H1 (cell line): Measurements from ENCODE around the gene NELFE. TPM values are rescaled to one million over a fixed set of nuclear protein-coding genes. Genes with fewer than 3 reads are reported as not detected.

Source experiments
- CTCF ChIA-PET: fragments of 300-600 bp; sonication (Branson Sonifier 250); formaldehyde crosslinking; loops from one replicate; lab custom pipeline; 2021; ENCODE audit not compliant: partially characterized antibody; lab: Charles Lee
- POLR2A ChIA-PET: fragments of 300-600 bp; sonication (Branson Sonifier 250); formaldehyde crosslinking; loops from one replicate; lab custom pipeline; 2021; ENCODE audit warnings: inconsistent platforms; ENCODE audit not compliant: partially characterized antibody; lab: Charles Lee
- DNase-seq, 2 experiments: peaks; one replicate each; pipeline versions ENCODE4 v3.0.0 to v3.0.0-alpha.2; 2010 to 2022; ENCODE audit warnings: low spot score in 2 of 2, low read depth in 1 of 2, mixed read lengths in 1 of 2
- FAIRE-seq: peaks from 2 replicates; lab custom pipeline; 2011; peaks lifted over from hg19 to GRCh38; lab: Jason Lieb, UNC
- H2AFZ ChIP-seq: 2 replicates; pipeline ENCODE4 v1.8.1; 2012; ENCODE audit warnings: low read length, inconsistent platforms
- H2AK5ac ChIP-seq: 2 replicates; pipeline ENCODE4 v1.6.1; 2013; ENCODE audit warnings: low read depth, low read length
- H2BK120ac ChIP-seq: replicated peaks from 2 replicates; pipeline ENCODE3; 2013; ENCODE audit warnings: low read depth, low read length, inconsistent platforms
- H2BK12ac ChIP-seq: 2 replicates; pipeline ENCODE4 v1.6.1; 2013; ENCODE audit warnings: low read depth, low read length
- H2BK15ac ChIP-seq: 2 replicates; pipeline ENCODE4 v1.6.1; 2013; ENCODE audit warnings: low read length
- H2BK20ac ChIP-seq: 2 replicates; pipeline ENCODE4 v1.6.1; 2013; ENCODE audit warnings: low read length
- H2BK5ac ChIP-seq: 2 replicates; pipeline ENCODE4 v1.6.1; 2013; ENCODE audit warnings: low read depth, low read length
- H3K14ac ChIP-seq: 2 replicates; pipeline ENCODE4 v1.6.1; 2013; ENCODE audit warnings: inconsistent platforms; ENCODE audit not compliant: insufficient read length
- H3K18ac ChIP-seq: 2 replicates; pipeline ENCODE4 v1.6.1; 2013; ENCODE audit warnings: low read length; ENCODE audit errors: extremely low read depth
- H3K23ac ChIP-seq: 2 replicates; pipeline ENCODE4 v1.6.1; 2013; ENCODE audit warnings: inconsistent platforms; ENCODE audit not compliant: insufficient read length
- H3K23me2 ChIP-seq: 2 replicates; pipeline ENCODE4 v1.6.1; 2013; ENCODE audit warnings: low read depth, low read length
- H3K27ac ChIP-seq: 2 replicates; pipeline ENCODE4 v1.6.1; 2011; ENCODE audit warnings: low read depth, low read length, inconsistent platforms
- H3K27me3 ChIP-seq, 4 experiments: replicated peaks in 1 of 4; 1 replicate in 1 of 4; 2 replicates in 3 of 4; pipeline versions ENCODE4 v1.6.1 to v1.8.1; 2011 to 2013; ENCODE audit warnings: low read length in 3 of 4, mild to moderate bottlenecking in 3 of 4, inconsistent platforms in 2 of 4, mixed read lengths in 2 of 4, moderate library complexity in 1 of 4; ENCODE audit not compliant: control insufficient read depth in 3 of 4, insufficient read depth in 3 of 4; ENCODE audit errors: extremely low read depth in 1 of 4
- H3K36me3 ChIP-seq, 4 experiments: 2 replicates each; pipeline versions ENCODE4 v1.6.1 to v1.8.1; 2011 to 2013; ENCODE audit warnings: mild to moderate bottlenecking in 4 of 4, low read length in 3 of 4, moderate library complexity in 2 of 4, control low read depth in 1 of 4, inconsistent platforms in 1 of 4; ENCODE audit not compliant: insufficient read depth in 4 of 4, control insufficient read depth in 2 of 4
- H3K4ac ChIP-seq: replicated peaks from 2 replicates; pipeline ENCODE3; 2013; ENCODE audit warnings: low read length, low read depth, mixed read lengths, inconsistent platforms; ENCODE audit not compliant: insufficient read length
- H3K4me1 ChIP-seq, 4 experiments: replicated peaks in 1 of 4; 1 replicate in 1 of 4; 2 replicates in 3 of 4; pipeline versions ENCODE4 v1.6.1 to v1.8.1; 2011 to 2013; ENCODE audit warnings: low read length in 3 of 4, inconsistent platforms in 2 of 4, mixed read lengths in 1 of 4; ENCODE audit not compliant: insufficient read depth in 4 of 4, control insufficient read depth in 3 of 4
- H3K4me2 ChIP-seq, 2 experiments: 2 replicates each; pipeline versions ENCODE4 v1.6.1 to v1.8.1; 2011 to 2013; ENCODE audit warnings: low read depth in 2 of 2, low read length in 2 of 2, control low read depth in 1 of 2, inconsistent platforms in 1 of 2, mild to moderate bottlenecking in 1 of 2; ENCODE audit not compliant: insufficient read depth in 1 of 2
- H3K4me3 ChIP-seq, 4 experiments: fragments of 200-600, 300-600 bp in 1 of 4; sonication (generic), shearing (Covaris generic), sonication (Bioruptor Twin) in 1 of 4; 2 replicates each; pipeline versions ENCODE4 v1.5.1 to v1.8.1; 2011 to 2016; ENCODE audit warnings: low read length in 4 of 4, low read depth in 3 of 4, control low read depth in 2 of 4, inconsistent platforms in 2 of 4, mild to moderate bottlenecking in 2 of 4, mixed read lengths in 1 of 4, moderate library complexity in 1 of 4; ENCODE audit not compliant: insufficient read depth in 2 of 4; ENCODE audit errors: extremely low read depth in 1 of 4
- H3K56ac ChIP-seq: replicated peaks from 2 replicates; pipeline ENCODE3; 2013; ENCODE audit warnings: low read depth, mild to moderate bottlenecking, mixed read lengths, low read length, inconsistent platforms; ENCODE audit not compliant: insufficient read length
- H3K79me1 ChIP-seq: 2 replicates; pipeline ENCODE4 v1.6.1; 2013; ENCODE audit warnings: low read depth, low read length, control low read depth
- H3K79me2 ChIP-seq, 2 experiments: 2 replicates each; pipeline versions ENCODE4 v1.6.1 to v1.8.1; 2012 to 2013; ENCODE audit warnings: low read length in 2 of 2, mild to moderate bottlenecking in 2 of 2, inconsistent platforms in 1 of 2; ENCODE audit not compliant: insufficient read depth in 2 of 2, control insufficient read depth in 1 of 2
- H3K9ac ChIP-seq, 4 experiments: replicated peaks in 1 of 4; 1 replicate in 1 of 4; 2 replicates in 3 of 4; pipeline versions ENCODE4 v1.6.1 to v1.8.1; 2011 to 2013; ENCODE audit warnings: low read depth in 3 of 4, low read length in 3 of 4, control low read depth in 2 of 4, mild to moderate bottlenecking in 2 of 4, moderate library complexity in 2 of 4, inconsistent platforms in 1 of 4; ENCODE audit errors: extremely low read depth in 1 of 4
- H3K9me3 ChIP-seq, 2 experiments: 2 replicates each; pipeline versions ENCODE4 v1.6.1 to v1.8.1; 2012 to 2013; ENCODE audit warnings: mild to moderate bottlenecking in 2 of 2, moderate library complexity in 2 of 2, control low read depth in 1 of 2, inconsistent platforms in 1 of 2, low read depth in 1 of 2, low read length in 1 of 2, mixed read lengths in 1 of 2; ENCODE audit not compliant: insufficient read depth in 2 of 2
- H4K20me1 ChIP-seq, 2 experiments: replicated peaks in 1 of 2; 2 replicates each; pipeline versions ENCODE3 to v1.8.1; 2011 to 2013; ENCODE audit warnings: inconsistent platforms in 2 of 2, low read length in 2 of 2, mild to moderate bottlenecking in 1 of 2; ENCODE audit not compliant: insufficient read depth in 2 of 2, control insufficient read depth in 1 of 2
- H4K5ac ChIP-seq: 2 replicates; pipeline ENCODE4 v1.6.1; 2013; ENCODE audit warnings: low read length, low read depth, mixed read lengths, inconsistent platforms; ENCODE audit not compliant: insufficient read length
- H4K8ac ChIP-seq: 2 replicates; pipeline ENCODE4 v1.8.0; 2013; ENCODE audit warnings: mild to moderate bottlenecking, moderate library complexity, low read length, inconsistent platforms; ENCODE audit not compliant: insufficient read depth; ENCODE audit errors: extremely low read depth
- H4K91ac ChIP-seq: replicated peaks from 2 replicates; pipeline ENCODE3; 2013; ENCODE audit warnings: low read length, mixed read lengths, inconsistent platforms; ENCODE audit not compliant: insufficient read length
- ATF2 ChIP-seq: IDR thresholded peaks from 2 replicates; pipeline ENCODE4 v1.6.1; 2012; ENCODE audit warnings: low read length, inconsistent platforms
- BCL11A ChIP-seq, 2 experiments: IDR thresholded peaks; one replicate each; pipeline ENCODE4 v1.6.1; 2011; ENCODE audit warnings: low read depth in 2 of 2, low read length in 2 of 2, mild to moderate bottlenecking in 2 of 2
- CBX5 ChIP-seq: fragments of 300-800, 300-1000 bp; sonication (generic); IDR thresholded peaks from 2 replicates; pipeline ENCODE4 v1.7.1; 2016; ENCODE audit warnings: antibody characterized with exemption, low read length, low read depth
- POLR2AphosphoS5 ChIP-seq: IDR thresholded peaks from 2 replicates; pipeline ENCODE4 v1.6.1; 2011; ENCODE audit warnings: low read depth, low read length
- RAD21 ChIP-seq, 2 experiments: IDR thresholded peaks in 1 of 2; conservative IDR thresholded peaks in 1 of 2; 2 replicates each; pipeline ENCODE4 v1.6.1; 2011; ENCODE audit warnings: low read depth in 2 of 2, low read length in 2 of 2, improper control_type of control experiment in 1 of 2, inconsistent platforms in 1 of 2, mild to moderate bottlenecking in 1 of 2, moderate library complexity in 1 of 2
- WGBS, 2 experiments: shearing (Covaris generic) in 1 of 2; methylation state at CpG; one replicate each; pipeline versions ENCODE4 v1.1.6 to v1.1.7; 2013 to 2015; ENCODE audit warnings: low lambda C conversion rate in 2 of 2, mixed read lengths in 2 of 2, inconsistent platforms in 1 of 2, low coverage in 1 of 2, missing lambda C conversion rate in 1 of 2; ENCODE audit not compliant: insufficient replicate concordance in 2 of 2, insufficient coverage in 1 of 2, insufficient read length in 1 of 2; ENCODE audit errors: extremely low coverage in 1 of 2, missing lambda C conversion rate in 1 of 2; 5-methylcytosine and 5-hydroxymethylcytosine counted together
- polyA plus RNA-seq, 7 experiments: library from polyadenylated mRNA; depleted of rRNA in 3 of 7; stranded (reverse) in 5 of 7; unstranded in 2 of 7; fragments of >200 nt in 5 of 7; fragments of 200-250 nt in 2 of 7; gene quantifications; 1 replicate in 5 of 7; 2 replicates in 1 of 7; 4 replicates in 1 of 7; pipeline versions ENCODE4 v1.2.1 to v1.2.3, GENCODE V29; 2011 to 2013; ENCODE audit warnings: missing spikeins in 2 of 7, mixed read lengths in 2 of 7
- total RNA-seq: library from RNA; stranded (reverse); fragmentation: NEBNext Ultra II Directional; extraction: Animal tissue kit (Norgen Biotek cat#: 25700); gene quantifications from 2 replicates; pipeline ENCODE4 v1.2.1, GENCODE V29; 2021
- TF ChIP-seq, protein P1 (sequence below): IDR thresholded peaks from 2 replicates; pipeline ENCODE4 v1.6.1; 2011; ENCODE audit warnings: low read length, improper control_type of control experiment

NELFE gene
- total and polyA plus RNA-seq, 2 of the 8 experiments (the other 6 are each of a cell fraction or from before 2014, with no cell fraction given) = 49.2 to 71.5 TPM

- H3K4me1 ChIP-seq = peaks cover 0 to 2% (median 0%) of the 10 kb centered on the region in 4 experiments; a peak in 1 of 7 replicates
- H3K79me2 ChIP-seq = no peaks in the 10 kb centered on the region
- no peak overlapping the region for H2AK5ac ChIP-seq
- H3K23ac ChIP-seq = no peak overlapping the region
- no peak overlapping the region for H4K8ac ChIP-seq
- no peak overlapping the region for H3K56ac ChIP-seq
- no peak overlapping the region for H2BK120ac ChIP-seq
- TF ChIP-seq CBX5 = no peak
- TF ChIP-seq POLR2AphosphoS5 = 0 out of 2 replicates have a peak, but pooled peaks have one; percentile 15
- TF ChIP-seq, protein P1, sequence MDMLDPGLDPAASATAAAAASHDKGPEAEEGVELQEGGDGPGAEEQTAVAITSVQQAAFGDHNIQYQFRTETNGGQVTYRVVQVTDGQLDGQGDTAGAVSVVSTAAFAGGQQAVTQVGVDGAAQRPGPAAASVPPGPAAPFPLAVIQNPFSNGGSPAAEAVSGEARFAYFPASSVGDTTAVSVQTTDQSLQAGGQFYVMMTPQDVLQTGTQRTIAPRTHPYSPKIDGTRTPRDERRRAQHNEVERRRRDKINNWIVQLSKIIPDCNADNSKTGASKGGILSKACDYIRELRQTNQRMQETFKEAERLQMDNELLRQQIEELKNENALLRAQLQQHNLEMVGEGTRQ = no peak
- TF ChIP-seq BCL11A (IDR thresholded peaks at IDR 0.05; ENCODE audit: low read depth in 2 of 2, low read length in 2 of 2) = no peak
- no peak for TF ChIP-seq ATF2
- TF ChIP-seq RAD21 (IDR thresholded peaks at IDR 0.05 in 1 of 2, conservative IDR thresholded peaks at IDR 0.05 in 1 of 2; ENCODE audit: low read depth in 2 of 2, low read length in 2 of 2) = no peak
- H3K23me2 ChIP-seq = no peaks in the 10 kb centered on the region
- H3K27me3 ChIP-seq = peaks cover 0 to 5% (median 2%) of the 10 kb centered on the region in 4 experiments; a peak in 3 of 7 replicates
- no peak overlapping the region for H3K27ac ChIP-seq
- H3K14ac ChIP-seq = no peak overlapping the region
- no peak for DNase-seq
- no peak overlapping the region for H2BK15ac ChIP-seq
- 80% methylated on average over 7 of the region's 7 CpGs; no CpG with 5 or more reads in 1 of the 2 experiments for WGBS, 2 experiments
- no peaks in the 10 kb centered on the region for H3K9me3 ChIP-seq
- no peak overlapping the region for H3K4me3 ChIP-seq
- ChIA-PET POLR2A (interaction anchor here (0.8 to 16.4 kb wide), 8 partner anchors 9 to 126 kb away, joined by 3 to 279 read pairs (median 7); partner anchors contain the start of genes C2, DXO, NELFE and SKIC2), CTCF (interaction anchor here (1.0 to 5.8 kb wide), 7 partner anchors 9 to 149 kb away, joined by 3 to 84 read pairs (median 20); partner anchors contain the start of genes DXO and SKIC2)
- peaks cover 15 to 37% (median 35%) of the 10 kb centered on the region in 4 experiments; a peak in 7 of 8 replicates for H3K36me3 ChIP-seq
- H3K18ac ChIP-seq = no peak overlapping the region
- no peak overlapping the region for H3K9ac ChIP-seq
- H2AFZ ChIP-seq = no peak overlapping the region
- no peaks in the 10 kb centered on the region for H3K79me1 ChIP-seq
- H4K5ac ChIP-seq = no peak overlapping the region
- H2BK20ac ChIP-seq = no peak overlapping the region
- H2BK5ac ChIP-seq = no peak overlapping the region
- no peaks in the 10 kb centered on the region for H4K20me1 ChIP-seq
- no peak for FAIRE-seq
- no peak overlapping the region for H3K4me2 ChIP-seq
- no peak overlapping the region for H4K91ac ChIP-seq
- no peak overlapping the region for H3K4ac ChIP-seq
- H2BK12ac ChIP-seq = no peak overlapping the region
Measured at GRCh38 chr6:31949926-31950548, 8.7 kb downstream of the NELFE start.
